Activated naive CD8-positive, alpha-beta T cell treated with anti-CD3 and anti-CD28 coated beads, Interleukin-2, amount 10 ng/mL, durations not matched to agents 7 days and 5 days (primary cell): Measurements from ENCODE around the gene SOCS7. TPM values are rescaled to one million over a fixed set of nuclear protein-coding genes. Genes with fewer than 3 reads are reported as not detected.

Source experiments
- ATAC-seq: fragments of 150-1000 bp; cut with Tn5 transposase; one replicate; pipeline ENCODE4 v1.10.0; 2021; ENCODE audit warnings: low read depth, moderate library complexity
- POLR2A ChIA-PET: fragments of 350-600 bp; sonication (Branson Sonifier 250); formaldehyde crosslinking; loops from one replicate; lab custom pipeline; 2021; ENCODE audit warnings: antibody characterized with exemption; lab: Charles Lee
- DNase-seq: peaks from one replicate; pipeline ENCODE4 v3.0.0; 2021
- H3K27ac Mint-ChIP-seq: one replicate; pipeline ENCODE4 v1.8.0; 2022; ENCODE audit warnings: mild to moderate bottlenecking, mixed read lengths
- H3K27me3 Mint-ChIP-seq: one replicate; pipeline ENCODE4 v1.8.0; 2022; ENCODE audit warnings: mild to moderate bottlenecking, moderate library complexity, mixed read lengths
- H3K36me3 Mint-ChIP-seq: one replicate; pipeline ENCODE4 v1.8.0; 2021; ENCODE audit warnings: mild to moderate bottlenecking, mixed read lengths
- H3K4me1 Mint-ChIP-seq: one replicate; pipeline ENCODE4 v1.8.0; 2021; ENCODE audit warnings: mixed read lengths
- H3K4me3 Mint-ChIP-seq: one replicate; pipeline ENCODE4 v1.8.0; 2022; ENCODE audit warnings: mild to moderate bottlenecking, moderate library complexity, mixed read lengths
- H3K9me3 Mint-ChIP-seq: one replicate; pipeline ENCODE4 v1.8.0; 2021; ENCODE audit warnings: mixed read lengths
- total RNA-seq, 2 experiments: library from RNA; stranded (reverse); gene quantifications; one replicate each; pipeline ENCODE4 v1.2.3, GENCODE V29; 2021

Gene SOCS7
- total RNA-seq, 2 experiments from 2014 or later, result 16.4 to 19.0 TPM

DNA sequence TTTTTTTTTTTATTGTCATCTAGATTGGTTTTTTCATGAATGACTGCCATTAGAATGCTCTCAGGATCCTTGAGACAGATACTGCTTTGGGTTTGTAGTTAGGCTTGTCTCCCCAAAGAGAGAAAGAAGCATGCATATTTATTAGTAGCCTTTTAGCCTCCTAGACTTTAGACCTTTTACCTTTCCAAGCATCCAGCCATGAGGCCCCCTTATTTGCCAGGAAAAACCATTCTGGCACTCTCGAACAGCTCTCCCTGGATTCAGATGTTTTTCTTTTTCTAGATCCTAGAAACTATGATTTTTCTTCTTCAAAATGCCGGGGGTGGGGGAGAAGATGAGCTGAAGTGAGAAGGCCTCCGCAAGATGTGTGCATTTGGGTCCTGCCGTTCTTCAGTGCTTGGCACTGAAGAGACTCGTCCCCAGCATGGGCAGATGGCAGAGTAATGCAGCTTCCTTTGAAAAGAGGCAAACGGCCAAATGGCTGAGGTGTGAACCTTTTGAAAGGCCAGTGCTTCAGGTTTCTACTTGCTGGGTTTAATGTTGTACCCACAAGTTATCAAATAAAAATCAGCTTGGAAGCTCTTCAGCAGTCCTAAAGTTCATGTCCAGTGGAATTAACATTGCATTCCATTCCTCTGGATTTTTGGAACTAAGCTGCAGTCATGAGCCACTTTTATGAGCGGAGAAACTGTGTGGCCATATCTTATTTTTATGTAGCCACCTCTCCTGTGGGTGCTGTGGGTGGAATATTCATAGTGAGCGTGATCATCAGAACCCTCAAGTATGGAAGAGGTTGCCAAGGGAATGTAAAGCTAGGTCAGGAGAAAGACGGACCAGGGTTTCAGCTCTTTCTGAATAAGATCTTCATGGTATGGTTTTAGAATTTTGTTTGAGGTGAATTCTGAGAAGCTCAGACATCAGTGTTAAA, 7.2 kb downstream of the SOCS7 start:
- Mint-ChIP-seq H3K27ac (no peak overlapping the region), H3K36me3 (peaks cover 2% of the 10 kb centered on the region), H3K9me3 (no peaks in the 10 kb centered on the region), H3K4me1 (peaks cover 23% of the 10 kb centered on the region), H3K27me3 (no peaks in the 10 kb centered on the region), H3K4me3 (no peak overlapping the region)
- no peak for DNase-seq
- ATAC-seq, result no peak
- POLR2A ChIA-PET, result interaction anchor here (1.2 kb wide), 1 partner anchor 9 kb away, joined by 3 read pairs; no protein-coding TSS in a partner anchor

DNA sequence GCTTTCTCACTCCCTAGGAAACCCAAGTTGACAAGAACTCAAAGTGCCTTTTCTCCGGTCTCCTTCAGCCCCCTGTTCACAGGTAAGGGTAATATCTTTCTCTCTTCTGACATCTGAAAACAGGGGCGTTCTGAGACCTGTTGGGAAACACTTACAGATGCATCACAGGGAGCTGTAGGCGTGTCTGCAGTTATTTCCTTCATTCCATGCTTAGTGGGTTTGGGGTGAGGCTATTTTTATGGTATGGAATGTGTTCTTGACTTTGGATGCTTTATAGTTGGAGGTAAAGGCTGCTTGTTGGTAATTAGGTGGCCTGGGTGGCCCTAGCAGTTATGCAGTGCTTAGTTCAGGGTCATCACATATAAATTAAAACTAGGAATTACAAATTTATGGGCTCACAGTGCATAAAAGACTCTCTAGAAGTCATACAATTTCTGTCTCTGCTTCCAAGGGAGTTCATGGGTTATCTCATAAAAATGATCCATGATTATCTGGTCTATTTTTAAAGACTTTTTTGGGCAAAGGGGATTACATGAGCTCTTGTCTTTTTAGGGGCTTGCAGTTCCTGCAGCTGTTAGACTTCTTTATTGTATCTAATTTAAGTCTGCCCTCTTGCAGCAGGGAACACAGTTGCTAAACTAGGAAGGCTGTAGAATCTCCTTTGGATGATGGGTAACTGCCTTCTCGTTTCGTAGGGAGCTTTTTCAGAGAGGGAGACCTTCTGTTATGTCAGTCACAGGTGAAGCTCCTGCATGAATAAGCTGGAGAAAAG, 10.2 kb downstream of the SOCS7 start:
- Mint-ChIP-seq H3K27me3 (no peaks in the 10 kb centered on the region), H3K4me1 (peaks cover 14% of the 10 kb centered on the region), H3K9me3 (no peaks in the 10 kb centered on the region), H3K27ac (no peak overlapping the region), H3K4me3 (no peak overlapping the region), H3K36me3 (no peaks in the 10 kb centered on the region)
- POLR2A ChIA-PET, result no interaction called here
- no peak for ATAC-seq
- DNase-seq, result no peak

DNA sequence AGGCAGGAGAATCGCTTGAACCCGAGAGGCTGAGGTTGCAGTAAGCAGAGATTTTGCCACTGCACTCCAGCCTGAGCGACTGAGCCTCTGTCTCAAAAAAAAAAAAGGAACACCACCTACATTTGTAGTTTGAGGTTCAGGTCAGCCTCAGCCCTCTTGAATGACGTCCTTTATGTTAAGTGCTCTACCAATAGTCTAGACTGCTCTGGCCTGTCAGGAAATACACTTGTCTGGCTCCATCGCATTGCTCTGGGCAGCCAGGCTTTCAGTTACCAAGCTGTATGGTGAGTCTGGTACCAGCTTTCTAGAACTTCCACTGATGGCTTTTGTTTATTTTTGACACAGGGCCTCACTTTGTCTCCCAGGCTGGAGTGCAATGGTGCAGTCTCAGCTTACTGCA, 11.4 kb downstream of the SOCS7 start:
- POLR2A ChIA-PET, result no interaction called here
- Mint-ChIP-seq H3K27ac (no peak overlapping the region), H3K9me3 (no peaks in the 10 kb centered on the region), H3K27me3 (no peaks in the 10 kb centered on the region), H3K4me1 (peaks cover 6% of the 10 kb centered on the region), H3K36me3 (no peaks in the 10 kb centered on the region), H3K4me3 (no peak overlapping the region)
- ATAC-seq (no peak), DNase-seq (no peak)

DNA sequence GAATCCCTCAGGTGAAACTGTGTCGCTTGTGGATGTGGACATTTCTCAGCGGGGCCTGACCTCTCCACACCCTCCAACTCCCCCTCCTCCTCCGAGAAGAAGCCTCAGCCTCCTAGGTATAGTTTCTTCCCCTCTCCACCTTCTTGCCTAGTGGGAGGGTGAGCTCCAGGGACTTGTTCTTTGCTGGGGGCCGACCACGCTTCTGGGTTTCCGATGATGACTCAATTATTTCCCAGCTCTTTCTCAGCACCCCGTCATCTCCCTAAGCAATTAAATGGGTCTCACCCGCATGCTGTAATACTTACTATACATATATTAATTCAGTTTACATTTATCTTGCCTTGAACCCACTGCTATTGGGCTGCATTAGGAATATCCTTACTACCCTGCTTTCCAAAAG, 13.1 kb downstream of the SOCS7 start:
- ATAC-seq (no peak), DNase-seq (no peak)
- peaks cover 5% of the 10 kb centered on the region for H3K36me3 Mint-ChIP-seq
- no peaks in the 10 kb centered on the region for H3K27me3 Mint-ChIP-seq
- peaks cover 12% of the 10 kb centered on the region for H3K4me1 Mint-ChIP-seq
- no peak overlapping the region for H3K4me3 Mint-ChIP-seq
- no peak overlapping the region for H3K27ac Mint-ChIP-seq
- POLR2A ChIA-PET, result interaction anchor here (1.1 kb wide), 1 partner anchor 13 kb away, joined by 4 read pairs; the partner anchor contains the start of gene SOCS7
- H3K9me3 Mint-ChIP-seq, result no peaks in the 10 kb centered on the region

DNA sequence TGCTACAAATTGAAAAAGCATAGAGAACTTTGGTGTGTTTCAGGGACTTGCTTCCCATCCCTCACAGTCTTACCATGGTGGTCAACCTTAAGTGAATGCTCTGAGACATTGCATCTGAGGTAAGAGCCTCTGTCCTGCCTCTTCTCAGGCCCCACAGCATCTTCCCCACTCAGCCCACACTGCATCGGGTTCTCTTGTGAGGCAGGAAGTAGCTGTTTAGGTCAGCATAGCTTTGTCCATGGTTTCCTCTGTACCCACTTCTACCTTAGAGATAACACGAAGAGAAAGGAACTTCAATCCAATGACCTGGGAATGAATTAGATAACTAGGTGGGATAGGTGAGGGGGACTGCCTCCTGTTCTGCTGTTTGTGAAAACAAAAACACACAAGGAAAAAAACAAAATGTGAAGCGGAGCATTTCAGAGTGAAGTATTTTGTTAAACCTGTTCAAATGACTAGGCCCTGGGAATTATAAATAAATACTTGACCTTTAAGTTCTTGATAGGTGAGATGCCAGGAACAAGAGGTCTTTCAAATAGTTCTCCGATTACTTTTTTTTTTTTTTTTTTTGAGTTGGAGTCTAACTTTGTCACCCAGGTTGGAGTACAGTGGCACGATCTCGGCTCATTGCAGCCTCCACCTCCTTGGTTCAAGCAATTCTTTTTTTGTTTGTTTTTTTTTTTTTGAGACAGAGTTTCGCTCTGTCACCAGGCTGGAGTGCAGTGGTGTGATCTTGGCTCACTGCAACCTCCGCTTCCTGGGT, 17.7 kb downstream of the SOCS7 start:
- Mint-ChIP-seq H3K9me3 (peaks cover 2% of the 10 kb centered on the region), H3K36me3 (peaks cover 17% of the 10 kb centered on the region), H3K27ac (no peak overlapping the region), H3K4me3 (no peak overlapping the region), H3K4me1 (peaks cover 6% of the 10 kb centered on the region), H3K27me3 (no peaks in the 10 kb centered on the region)
- ATAC-seq (no peak), DNase-seq (no peak)
- POLR2A ChIA-PET, result interaction anchor here (0.6 kb wide), 1 partner anchor 14 kb away, joined by 3 read pairs; no protein-coding TSS in a partner anchor

DNA sequence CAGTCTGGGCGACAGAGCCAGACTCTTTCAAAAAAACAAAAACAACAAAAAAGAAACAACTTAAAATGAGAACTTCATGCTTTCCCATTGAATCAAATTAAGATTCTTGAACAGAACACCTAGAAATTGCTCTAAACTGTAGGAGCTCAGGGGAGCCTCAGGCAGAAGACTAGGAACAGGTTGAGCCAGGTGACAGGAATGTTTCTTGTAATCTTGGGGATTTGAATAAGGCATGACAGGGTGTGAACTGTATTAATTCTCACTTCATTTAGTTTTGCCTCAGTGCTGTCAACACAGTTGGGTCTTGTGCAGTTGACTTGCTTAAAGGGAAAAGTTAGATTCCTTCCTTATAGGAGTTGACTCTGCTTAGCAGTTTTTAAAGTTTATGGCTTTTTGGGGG, 27.8 kb downstream of the SOCS7 start:
- no peak overlapping the region for H3K4me3 Mint-ChIP-seq
- H3K36me3 Mint-ChIP-seq, result peaks cover 12% of the 10 kb centered on the region
- peaks cover 1% of the 10 kb centered on the region for H3K9me3 Mint-ChIP-seq
- ATAC-seq (no peak), DNase-seq (no peak)
- H3K4me1 Mint-ChIP-seq, result no peaks in the 10 kb centered on the region
- POLR2A ChIA-PET, result no interaction called here
- no peak overlapping the region for H3K27ac Mint-ChIP-seq
- no peaks in the 10 kb centered on the region for H3K27me3 Mint-ChIP-seq

DNA sequence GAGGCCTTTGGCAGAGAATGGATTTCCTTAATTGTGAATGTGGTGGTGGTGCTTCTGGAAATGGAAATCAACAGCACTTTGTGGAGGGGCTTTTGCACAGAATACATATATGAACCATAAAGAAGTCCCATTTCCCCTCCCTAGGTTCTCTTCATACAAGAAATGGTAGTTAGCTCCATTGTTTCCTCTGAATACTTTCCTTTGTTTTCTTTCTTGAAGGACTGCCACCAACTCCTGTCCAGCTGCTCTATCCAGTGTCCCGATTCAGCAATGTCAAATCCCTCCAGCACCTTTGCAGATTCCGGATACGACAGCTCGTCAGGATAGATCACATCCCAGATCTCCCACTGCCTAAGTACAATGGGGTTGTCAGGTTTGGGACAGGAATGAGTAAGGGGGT, 43.4 kb downstream of the SOCS7 start:
- Mint-ChIP-seq H3K27me3 (no peaks in the 10 kb centered on the region), H3K4me1 (no peaks in the 10 kb centered on the region), H3K36me3 (peaks cover 7% of the 10 kb centered on the region), H3K27ac (no peak overlapping the region), H3K4me3 (no peak overlapping the region), H3K9me3 (no peaks in the 10 kb centered on the region)
- ATAC-seq (no peak), DNase-seq (no peak)
- POLR2A ChIA-PET, result no interaction called here

DNA sequence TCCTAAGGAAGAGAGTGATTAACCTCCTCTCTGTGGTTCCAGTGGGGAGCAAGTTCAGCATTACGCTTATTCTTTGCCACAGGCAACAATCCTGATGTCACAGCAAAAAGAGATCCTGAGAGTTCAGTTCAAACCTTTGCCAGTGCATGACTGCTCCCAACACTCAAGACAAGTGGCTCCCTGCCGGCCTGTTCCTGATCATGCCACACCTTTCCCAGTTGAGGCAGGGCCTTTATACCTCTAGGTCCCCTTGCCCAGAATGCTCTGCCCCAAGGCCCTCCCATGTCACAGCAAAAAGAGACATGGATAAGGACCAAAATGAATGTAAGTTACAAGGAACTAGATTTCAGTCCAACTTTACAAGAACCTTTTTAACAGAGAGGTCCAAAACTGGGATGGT, 45.6 kb downstream of the SOCS7 start:
- no peak for DNase-seq
- no peak overlapping the region for H3K27ac Mint-ChIP-seq
- H3K27me3 Mint-ChIP-seq, result no peaks in the 10 kb centered on the region
- no peak for ATAC-seq
- H3K4me1 Mint-ChIP-seq, result no peaks in the 10 kb centered on the region
- POLR2A ChIA-PET, result no interaction called here
- H3K4me3 Mint-ChIP-seq, result no peak overlapping the region
- H3K36me3 Mint-ChIP-seq, result peaks cover 7% of the 10 kb centered on the region
- no peaks in the 10 kb centered on the region for H3K9me3 Mint-ChIP-seq

DNA sequence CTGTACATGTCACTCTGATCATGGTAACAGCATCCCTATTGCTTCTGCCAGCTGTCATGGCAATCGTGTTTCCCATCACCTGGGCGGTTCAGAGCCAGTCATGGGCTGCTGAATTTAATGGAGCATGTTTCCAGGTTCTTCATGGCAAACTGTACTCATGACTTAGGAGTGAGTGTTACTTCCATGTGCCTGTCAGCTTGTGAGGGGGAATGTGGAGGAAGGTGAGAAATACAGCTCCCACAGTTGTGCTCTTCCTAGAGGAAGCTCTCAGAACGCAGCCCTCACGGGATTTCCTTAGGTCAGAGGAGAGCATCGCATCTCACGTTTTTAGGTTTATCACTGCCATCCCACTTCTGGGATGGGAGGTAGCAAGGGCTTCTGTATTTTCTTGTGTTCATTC, 48.6 kb downstream of the SOCS7 start:
- POLR2A ChIA-PET, result no interaction called here
- DNase-seq (no peak), ATAC-seq (no peak)
- Mint-ChIP-seq H3K27ac (no peak overlapping the region), H3K9me3 (no peaks in the 10 kb centered on the region), H3K4me1 (no peaks in the 10 kb centered on the region), H3K27me3 (no peaks in the 10 kb centered on the region), H3K36me3 (peaks cover 5% of the 10 kb centered on the region), H3K4me3 (no peak overlapping the region)

DNA sequence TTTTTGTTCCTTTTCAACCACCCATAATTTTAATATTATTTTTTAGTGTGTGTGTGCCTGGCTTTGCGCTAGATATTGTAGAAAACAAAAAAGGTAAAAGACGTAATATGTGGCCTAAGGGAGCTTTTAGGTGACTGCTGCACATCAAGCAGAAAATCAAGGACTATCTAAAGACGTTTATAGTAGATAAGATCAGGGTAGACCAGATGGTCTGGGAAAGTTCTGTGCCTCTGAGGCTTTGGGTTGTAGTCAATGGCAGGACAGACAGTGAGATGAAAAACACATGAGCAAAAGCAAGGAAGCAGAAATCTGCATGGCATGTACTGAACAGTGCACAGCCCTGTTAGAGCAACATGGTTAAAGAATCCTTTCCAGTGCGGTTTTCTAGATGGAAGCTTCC, 49.8 kb downstream of the SOCS7 start:
- POLR2A ChIA-PET, result no interaction called here
- no peaks in the 10 kb centered on the region for H3K9me3 Mint-ChIP-seq
- no peak overlapping the region for H3K27ac Mint-ChIP-seq
- H3K27me3 Mint-ChIP-seq, result no peaks in the 10 kb centered on the region
- DNase-seq (no peak), ATAC-seq (no peak)
- no peaks in the 10 kb centered on the region for H3K4me1 Mint-ChIP-seq
- no peak overlapping the region for H3K4me3 Mint-ChIP-seq
- H3K36me3 Mint-ChIP-seq, result peaks cover 5% of the 10 kb centered on the region

DNA sequence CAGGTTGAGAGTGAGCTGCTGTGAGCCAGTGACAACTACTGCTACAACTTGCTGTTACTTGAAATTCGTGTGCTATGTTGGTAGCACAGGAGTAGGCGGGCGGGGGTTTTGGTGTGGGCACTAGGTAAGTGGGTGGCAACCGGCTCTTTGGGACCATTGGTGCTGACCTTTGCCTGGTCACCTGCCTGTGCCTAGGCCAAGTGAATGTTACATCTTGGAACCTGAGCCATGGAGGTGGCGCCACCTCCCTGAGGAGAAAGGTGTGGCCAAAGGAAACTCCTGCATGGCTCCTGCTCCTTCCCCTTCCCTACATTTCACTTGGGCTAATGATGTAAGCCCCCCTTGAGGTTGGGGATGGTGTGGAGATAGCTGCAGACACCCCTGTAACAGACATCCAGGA, 51.3 kb downstream of the SOCS7 start:
- no peaks in the 10 kb centered on the region for H3K27me3 Mint-ChIP-seq
- H3K36me3 Mint-ChIP-seq, result peaks cover 1% of the 10 kb centered on the region
- no peaks in the 10 kb centered on the region for H3K9me3 Mint-ChIP-seq
- H3K27ac Mint-ChIP-seq, result no peak overlapping the region
- no peak overlapping the region for H3K4me3 Mint-ChIP-seq
- no peaks in the 10 kb centered on the region for H3K4me1 Mint-ChIP-seq
- DNase-seq (no peak), ATAC-seq (no peak)
- POLR2A ChIA-PET, result no interaction called here

DNA sequence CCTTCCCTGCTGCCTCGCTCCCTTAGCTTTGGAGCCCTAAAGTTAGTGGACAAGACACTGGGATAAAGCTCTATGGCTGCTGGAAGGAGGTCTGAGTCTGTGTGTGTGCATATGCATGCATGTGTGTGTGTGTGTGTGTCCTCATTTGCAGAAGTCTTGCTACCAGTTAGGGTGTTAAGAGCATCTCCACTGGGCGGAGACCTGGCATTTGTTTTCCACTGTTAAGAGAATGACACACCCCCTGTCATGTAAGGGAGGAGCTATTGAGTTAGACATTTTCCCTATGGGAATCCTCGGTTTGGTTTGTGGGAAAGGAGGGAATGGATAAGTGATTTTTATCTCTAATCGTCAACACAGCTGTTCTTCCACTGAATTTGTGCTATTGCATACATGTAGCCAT, 51.8 kb downstream of the SOCS7 start:
- no peak overlapping the region for H3K4me3 Mint-ChIP-seq
- peaks cover 1% of the 10 kb centered on the region for H3K36me3 Mint-ChIP-seq
- no peaks in the 10 kb centered on the region for H3K9me3 Mint-ChIP-seq
- POLR2A ChIA-PET, result no interaction called here
- H3K27me3 Mint-ChIP-seq, result no peaks in the 10 kb centered on the region
- DNase-seq (no peak), ATAC-seq (no peak)
- H3K27ac Mint-ChIP-seq, result no peak overlapping the region
- H3K4me1 Mint-ChIP-seq, result no peaks in the 10 kb centered on the region
